Measurements from ENCODE around the gene SPON1.

The SPON1 gene

GRCh38 chr11:14112721-14113120 is 150.2 kb downstream of the SPON1 start:
- Histone ChIP-seq H3K79me2 (ENCODE audit: insufficient read depth, low read length) (no peaks in the 10 kb centered on the region), H4K20me1 (ENCODE audit: insufficient read depth, low read length, poor library complexity, severe bottlenecking) (no peaks in the 10 kb centered on the region), H3K27me3 (ENCODE audit: insufficient read depth, low read length, poor library complexity, severe bottlenecking) (no peaks in the 10 kb centered on the region), H3K4me3 (ENCODE audit: low read length, poor library complexity, severe bottlenecking) (no peak overlapping the region), H3K9ac (ENCODE audit: low read depth, low read length, poor library complexity, severe bottlenecking) (no peak overlapping the region), H2AFZ (ENCODE audit: low read length) (no peak overlapping the region), H3K9me3 (ENCODE audit: insufficient read depth, low read depth, low read length) (no peaks in the 10 kb centered on the region), H3K4me2 (ENCODE audit: low read depth, low read length, poor library complexity, severe bottlenecking) (no peak overlapping the region), H3K4me1 (ENCODE audit: insufficient read depth, low read length, poor library complexity, severe bottlenecking) (no peaks in the 10 kb centered on the region), H3K9me2 (replicated peaks; ENCODE audit: low read depth, low read length) (no peaks in the 10 kb centered on the region), H3F3A (ENCODE audit: low read depth) (no peaks in the 10 kb centered on the region), H3K36me3 (ENCODE audit: insufficient read depth, low read length) (no peaks in the 10 kb centered on the region)
- TF ChIP-seq CTCF (conservative IDR thresholded peaks at IDR 0.05; ENCODE audit: low read length), result no peak
- no peak for TF ChIP-seq EZH2phosphoT487 (IDR thresholded peaks at IDR 0.05; ENCODE audit: borderline replicate concordance)

GRCh38 chr11:14114269-14114668 is 151.7 kb downstream of the SPON1 start:
- Histone ChIP-seq H3F3A (ENCODE audit: low read depth) (no peaks in the 10 kb centered on the region), H3K36me3 (ENCODE audit: insufficient read depth, low read length) (no peaks in the 10 kb centered on the region), H3K79me2 (ENCODE audit: insufficient read depth, low read length) (no peaks in the 10 kb centered on the region), H3K4me3 (ENCODE audit: low read length, poor library complexity, severe bottlenecking) (no peak overlapping the region), H3K27me3 (ENCODE audit: insufficient read depth, low read length, poor library complexity, severe bottlenecking) (no peaks in the 10 kb centered on the region), H2AFZ (ENCODE audit: low read length) (no peak overlapping the region), H3K9me2 (replicated peaks; ENCODE audit: low read depth, low read length) (no peaks in the 10 kb centered on the region), H3K9me3 (ENCODE audit: insufficient read depth, low read depth, low read length) (no peaks in the 10 kb centered on the region), H3K9ac (ENCODE audit: low read depth, low read length, poor library complexity, severe bottlenecking) (no peak overlapping the region), H3K4me1 (ENCODE audit: insufficient read depth, low read length, poor library complexity, severe bottlenecking) (no peaks in the 10 kb centered on the region), H4K20me1 (ENCODE audit: insufficient read depth, low read length, poor library complexity, severe bottlenecking) (no peaks in the 10 kb centered on the region), H3K4me2 (ENCODE audit: low read depth, low read length, poor library complexity, severe bottlenecking) (no peak overlapping the region)
- no peak for TF ChIP-seq CTCF (conservative IDR thresholded peaks at IDR 0.05; ENCODE audit: low read length)
- no peak for TF ChIP-seq EZH2phosphoT487 (IDR thresholded peaks at IDR 0.05; ENCODE audit: borderline replicate concordance)

- no peaks in the 10 kb centered on the region for H3F3A ChIP-seq (ENCODE audit: low read depth)
- H3K4me2 ChIP-seq (ENCODE audit: low read depth, low read length, poor library complexity, severe bottlenecking), result no peak overlapping the region
- no peaks in the 10 kb centered on the region for H3K4me1 ChIP-seq (ENCODE audit: insufficient read depth, low read length, poor library complexity, severe bottlenecking)
- H3K27me3 ChIP-seq (ENCODE audit: insufficient read depth, low read length, poor library complexity, severe bottlenecking), result no peaks in the 10 kb centered on the region
- no peak overlapping the region for H3K4me3 ChIP-seq (ENCODE audit: low read length, poor library complexity, severe bottlenecking)
- no peak overlapping the region for H3K9ac ChIP-seq (ENCODE audit: low read depth, low read length, poor library complexity, severe bottlenecking)
- no peaks in the 10 kb centered on the region for H3K9me3 ChIP-seq (ENCODE audit: insufficient read depth, low read depth, low read length)
- TF ChIP-seq EZH2phosphoT487 (IDR thresholded peaks at IDR 0.05; ENCODE audit: borderline replicate concordance) (no peak), CTCF (conservative IDR thresholded peaks at IDR 0.05; ENCODE audit: low read length) (no peak)
- no peak overlapping the region for H2AFZ ChIP-seq (ENCODE audit: low read length)
- H3K9me2 ChIP-seq (replicated peaks; ENCODE audit: low read depth, low read length), result no peaks in the 10 kb centered on the region
- no peaks in the 10 kb centered on the region for H4K20me1 ChIP-seq (ENCODE audit: insufficient read depth, low read length, poor library complexity, severe bottlenecking)
- H3K79me2 ChIP-seq (ENCODE audit: insufficient read depth, low read length), result no peaks in the 10 kb centered on the region
- H3K36me3 ChIP-seq (ENCODE audit: insufficient read depth, low read length), result no peaks in the 10 kb centered on the region
Observed at GRCh38 chr11:14114786-14115185, 152.3 kb downstream of the SPON1 start.

Data from Loucy (cell line).